NOMO-1 (cell line): ENCODE data around the gene HS6ST3.

Experiments
- DNase-seq, 2 experiments: peaks; one replicate each; lab custom pipeline; 2025; ENCODE audit not compliant: unreplicated experiment in 2 of 2; lab: John Stamatoyannopoulos, UW

The HS6ST3 gene

DNA sequence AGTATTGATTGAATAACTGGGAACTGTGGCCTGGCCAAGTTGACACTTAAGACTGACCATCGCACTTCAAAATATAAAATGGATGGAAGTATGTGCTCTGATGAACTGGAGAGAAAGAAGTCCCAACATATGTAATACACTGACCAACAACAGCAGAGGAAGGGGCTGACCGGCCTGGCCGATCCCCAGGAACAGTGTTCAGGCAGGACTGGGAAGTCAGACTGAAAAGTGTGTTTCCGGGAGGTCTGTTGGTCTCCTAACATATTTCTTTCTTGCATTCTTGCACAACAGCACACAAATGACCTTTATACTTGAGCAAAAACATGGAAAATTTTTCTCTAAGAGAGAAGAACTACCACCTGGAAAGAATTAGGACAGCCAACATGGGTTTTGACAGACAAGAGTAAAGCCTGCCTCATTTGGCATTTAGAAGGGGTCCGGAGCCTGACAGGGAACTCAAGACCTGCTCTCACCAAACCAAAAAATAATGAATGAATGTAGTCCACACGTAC lies 606.5 kb downstream of the HS6ST3 start:
- DNase-seq = no peak

DNA sequence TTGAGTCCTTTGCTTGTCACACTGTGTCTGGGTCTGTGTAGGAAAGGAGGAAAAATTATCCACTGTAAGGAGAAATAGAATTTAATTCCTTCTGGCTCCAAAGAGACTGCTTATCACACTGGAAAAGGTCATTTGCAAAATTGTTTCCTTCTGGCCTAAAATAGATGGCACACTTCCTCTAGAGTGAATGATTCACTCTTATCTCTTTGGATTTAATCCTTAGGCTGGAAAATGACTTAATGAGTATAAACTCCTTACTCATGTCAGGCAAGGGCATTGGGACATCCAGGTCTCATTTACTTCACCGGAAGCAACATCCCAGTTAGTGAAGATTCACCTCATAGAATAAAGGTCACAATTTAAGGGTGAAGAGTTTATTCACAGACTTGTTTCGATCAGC lies 610.8 kb downstream of the HS6ST3 start:
- DNase-seq = no peak

- no peak for DNase-seq
Measured at GRCh38 chr13:96707146-96707545, 617.2 kb downstream of the HS6ST3 start.

DNA sequence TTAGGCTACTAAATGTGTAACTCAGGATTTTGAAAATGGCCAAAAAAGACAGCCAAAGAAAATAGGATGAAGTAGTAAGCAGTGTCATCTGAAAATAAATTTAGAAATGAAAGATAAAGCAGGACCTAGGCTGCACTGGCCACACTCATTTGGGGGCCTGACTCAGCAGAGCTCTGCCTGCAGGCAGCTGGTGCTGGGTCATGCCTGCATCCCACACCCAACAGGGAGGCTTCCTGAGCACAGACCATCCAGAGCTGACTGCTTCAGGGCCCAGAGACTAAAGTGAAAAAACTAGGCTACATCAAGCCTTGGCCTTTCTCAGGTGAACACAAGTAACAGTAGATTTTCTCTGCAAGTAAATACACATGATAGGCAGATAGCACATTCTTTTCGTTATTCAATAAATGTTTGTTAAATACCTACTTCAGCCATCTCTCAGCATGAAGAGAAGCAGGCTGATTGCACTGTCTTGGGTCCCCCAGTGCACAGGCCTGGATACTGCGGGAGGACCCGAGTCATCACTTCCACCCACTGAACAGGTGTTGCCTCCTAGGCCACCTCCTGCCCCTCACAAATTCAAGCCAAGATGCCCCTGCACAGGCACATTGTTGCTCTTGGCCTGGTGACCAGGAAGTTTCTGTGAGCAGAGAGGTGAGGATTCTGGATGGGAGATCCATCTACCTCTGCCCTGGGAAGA lies 620.4 kb downstream of the HS6ST3 start:
- DNase-seq = no peak

GRCh38 chr13:96720446-96720845 lies 630.5 kb downstream of the HS6ST3 start:
- DNase-seq = no peak

DNA sequence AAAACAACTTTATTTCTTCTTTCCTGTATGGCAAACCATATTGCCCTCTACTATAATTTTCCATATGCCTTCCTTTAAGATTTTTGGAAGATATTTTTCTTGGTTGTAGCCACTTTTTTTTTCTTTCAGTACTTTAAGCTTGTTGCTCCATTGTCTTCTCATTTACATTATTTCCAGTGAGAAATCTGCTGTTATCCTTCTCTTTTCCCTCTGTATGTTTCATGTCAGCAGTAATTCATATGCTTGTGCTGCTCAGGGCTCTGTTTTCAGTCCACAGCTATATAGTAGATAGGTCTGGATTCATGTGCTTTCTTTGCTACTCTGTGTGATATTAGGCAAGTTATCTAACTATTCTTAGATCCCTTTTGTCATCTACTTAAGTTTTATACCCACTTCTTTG lies 636.7 kb downstream of the HS6ST3 start:
- DNase-seq = no peak

- no peak for DNase-seq
Measured at GRCh38 chr13:96728463-96728862, 638.6 kb downstream of the HS6ST3 start.

DNA sequence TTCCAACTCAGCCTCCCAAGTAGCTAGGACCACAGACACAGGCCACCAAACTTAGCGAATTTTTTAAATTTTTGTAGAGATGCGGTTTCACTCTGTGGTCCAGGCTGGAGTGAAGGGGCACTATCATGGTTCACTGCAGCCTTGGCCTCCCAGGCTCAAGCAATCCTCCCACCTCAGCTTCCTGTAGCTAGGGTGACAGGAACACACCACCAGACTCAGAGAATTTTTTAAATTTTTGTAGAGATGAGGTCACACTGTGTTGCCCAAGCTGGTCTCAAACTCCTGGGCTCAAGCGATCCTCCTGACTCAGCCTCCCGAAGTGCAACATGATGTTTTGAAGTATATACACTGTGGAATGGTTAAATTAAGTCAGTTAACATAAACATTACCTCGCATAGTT lies 640.8 kb downstream of the HS6ST3 start:
- no peak for DNase-seq

DNA sequence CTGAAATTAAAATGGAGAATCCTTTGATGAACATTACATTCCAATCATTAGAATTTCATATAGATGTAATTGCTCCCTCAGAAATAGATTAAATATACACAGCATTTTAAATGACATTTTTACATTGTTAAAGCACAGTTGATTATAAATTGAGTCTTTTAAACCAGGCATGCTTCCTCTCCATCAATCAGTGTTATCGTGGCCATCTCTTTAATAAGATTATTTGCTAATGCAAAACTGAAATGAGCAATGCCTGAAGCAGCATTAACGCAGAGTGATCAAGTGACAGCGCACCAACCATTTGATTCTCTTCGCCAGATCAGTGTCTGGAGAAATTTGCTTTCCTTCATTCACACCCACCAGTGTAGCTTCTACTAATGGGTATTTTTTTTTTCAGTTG lies 644.6 kb downstream of the HS6ST3 start:
- DNase-seq = no peak

GRCh38 chr13:96741779-96742178 lies 651.9 kb downstream of the HS6ST3 start:
- DNase-seq = no peak

GRCh38 chr13:96743296-96744089 lies 653.6 kb downstream of the HS6ST3 start:
- DNase-seq = no peak

- DNase-seq = no peak
Measured at GRCh38 chr13:96744367-96745331, 654.7 kb downstream of the HS6ST3 start.

- DNase-seq = no peak
Measured at GRCh38 chr13:96746886-96747285, 657.0 kb downstream of the HS6ST3 start.

- DNase-seq = no peak
Measured at GRCh38 chr13:96749825-96750224, 659.9 kb downstream of the HS6ST3 start.

DNA sequence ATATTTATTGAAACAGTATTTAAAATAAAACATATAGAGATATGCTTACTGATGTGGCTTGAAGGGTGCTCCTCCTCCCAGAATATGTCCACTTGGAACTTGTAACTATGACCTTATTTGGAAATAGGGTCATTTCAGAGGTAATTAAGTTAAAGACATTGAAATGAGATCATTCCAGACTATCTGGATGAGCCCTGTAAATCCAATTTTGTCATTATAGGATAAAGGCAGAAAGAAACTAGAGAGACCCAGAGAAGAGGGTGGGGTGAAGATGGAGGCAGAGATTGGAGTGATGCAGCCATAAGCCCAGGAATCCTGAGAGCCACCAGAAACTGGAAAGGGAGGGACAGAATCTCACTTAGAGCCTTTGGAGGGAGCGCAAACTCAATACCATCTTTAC lies 661.2 kb downstream of the HS6ST3 start:
- no peak for DNase-seq

- no peak for DNase-seq
Measured at GRCh38 chr13:96762876-96763275, 673.0 kb downstream of the HS6ST3 start.

DNA sequence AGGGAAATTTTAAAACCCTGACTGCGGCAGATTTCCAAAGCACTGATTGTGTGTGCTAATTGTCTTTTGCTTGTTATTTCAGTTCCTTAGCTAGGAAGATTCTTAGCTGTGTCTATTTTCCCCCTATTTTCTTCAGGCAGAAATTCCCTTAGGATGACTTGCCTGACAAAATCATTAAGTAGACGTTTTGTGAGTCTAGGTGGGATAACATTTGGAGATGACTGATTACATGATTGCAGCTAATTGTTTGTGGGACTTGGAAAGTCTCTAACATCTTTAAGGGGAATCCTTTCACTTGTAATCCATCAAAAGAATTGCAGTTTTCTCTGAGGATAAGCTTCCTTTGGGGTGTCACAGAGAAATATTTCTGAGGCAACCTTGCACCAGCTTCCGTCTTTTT lies 676.4 kb downstream of the HS6ST3 start:
- DNase-seq = no peak

GRCh38 chr13:96768524-96768923 lies 678.6 kb downstream of the HS6ST3 start:
- DNase-seq = no peak

DNA sequence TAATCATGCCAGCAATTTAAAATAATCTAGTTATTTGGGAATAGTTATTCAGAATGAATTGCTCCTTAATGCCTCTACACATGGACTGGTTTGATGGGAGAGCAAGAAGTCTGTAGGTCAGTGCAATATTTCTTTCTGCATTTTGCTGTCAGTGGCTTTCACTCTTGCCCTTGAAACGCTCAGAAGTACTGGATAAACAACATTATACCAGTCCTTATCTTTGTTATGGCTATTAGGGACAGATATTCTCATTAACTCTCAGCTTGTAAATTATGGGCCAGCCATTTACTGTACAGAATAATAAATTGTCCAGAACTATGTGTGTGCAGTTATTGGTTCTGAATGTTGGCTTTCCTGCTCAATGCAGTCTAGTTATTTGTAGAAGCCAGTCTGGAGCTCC lies 680.0 kb downstream of the HS6ST3 start:
- no peak for DNase-seq

DNA sequence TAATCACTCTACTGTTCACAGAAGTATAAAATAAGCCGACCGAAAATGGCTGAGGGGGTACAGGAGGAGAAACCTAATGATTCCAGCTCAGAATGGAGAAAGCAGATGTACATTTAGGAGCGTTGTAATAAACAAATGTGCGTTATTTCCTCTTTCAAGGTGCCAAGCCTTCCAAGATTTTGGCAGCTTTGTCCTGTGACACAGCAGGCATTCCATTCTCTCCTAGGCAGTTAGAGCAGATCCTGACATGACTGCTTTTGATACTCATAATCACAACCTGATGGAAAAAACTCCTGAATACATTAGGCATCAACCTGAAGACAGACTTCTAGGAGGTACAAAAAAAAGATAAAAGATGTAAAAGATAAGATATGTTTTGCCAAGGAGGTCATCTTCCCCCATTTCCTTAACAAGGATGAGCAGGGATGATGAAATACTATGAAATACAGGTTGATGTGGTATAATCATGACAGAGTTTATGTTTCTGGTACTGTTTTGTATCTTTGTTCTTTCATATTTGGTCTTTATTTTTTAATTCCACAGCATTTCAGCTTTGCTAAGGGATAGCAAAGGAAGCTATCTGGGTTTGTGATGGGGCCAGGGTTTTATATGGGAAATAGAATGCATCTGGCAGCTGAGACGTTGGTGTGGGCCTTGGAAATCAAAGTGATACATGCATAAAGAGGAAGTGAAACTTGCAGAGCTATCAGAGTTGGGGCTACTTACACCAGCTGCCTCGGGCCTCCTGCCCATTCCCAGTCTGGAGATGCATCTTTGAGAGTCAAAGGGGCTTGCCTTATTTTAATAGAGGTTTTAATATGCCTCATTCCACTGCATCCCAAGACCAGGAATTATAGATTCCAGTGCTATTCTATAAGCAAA lies 681.8 kb downstream of the HS6ST3 start:
- DNase-seq = peak; percentile 38 to 65
